Bronchial epithelial cell (primary cell): ENCODE results near the gene ZNF181. TPM values are rescaled to one million over a fixed set of nuclear protein-coding genes. Genes with fewer than 3 reads are reported as not detected.

Experiments
- DNase-seq: peaks from one replicate; pipeline ENCODE4 v3.0.0-alpha.2; 2010; ENCODE audit warnings: low read depth
- FAIRE-seq: peaks from 2 replicates; lab custom pipeline; 2011; peaks lifted over from hg19 to GRCh38; lab: Jason Lieb, UNC
- H3K27me3 ChIP-seq: 2 replicates; pipeline ENCODE4 v1.5.1; 2011; ENCODE audit warnings: low read length; ENCODE audit not compliant: control insufficient read depth, insufficient read depth
- H3K36me3 ChIP-seq: 2 replicates; pipeline ENCODE4 v1.5.1; 2011; ENCODE audit warnings: low read length; ENCODE audit not compliant: control insufficient read depth, insufficient read depth
- H3K4me3 ChIP-seq: 2 replicates; pipeline ENCODE4 v1.5.1; 2011; ENCODE audit warnings: mild to moderate bottlenecking, low read depth, low read length, control low read depth
- total RNA-seq: library from RNA; depleted of rRNA; stranded (reverse); fragments of >200 nt; gene quantifications from 2 replicates; pipeline ENCODE4 v1.2.1, GENCODE V29; 2014
- TF ChIP-seq, protein P1 (sequence below): IDR thresholded peaks from 2 replicates; pipeline ENCODE4 v1.5.1; 2011; ENCODE audit warnings: mild to moderate bottlenecking, moderate library complexity, low read length, control low read depth, inconsistent platforms; ENCODE audit not compliant: insufficient read depth, severe bottlenecking

The ZNF181 gene
- total RNA-seq, 1 donor from 2014 or later: 11.3 TPM

DNA sequence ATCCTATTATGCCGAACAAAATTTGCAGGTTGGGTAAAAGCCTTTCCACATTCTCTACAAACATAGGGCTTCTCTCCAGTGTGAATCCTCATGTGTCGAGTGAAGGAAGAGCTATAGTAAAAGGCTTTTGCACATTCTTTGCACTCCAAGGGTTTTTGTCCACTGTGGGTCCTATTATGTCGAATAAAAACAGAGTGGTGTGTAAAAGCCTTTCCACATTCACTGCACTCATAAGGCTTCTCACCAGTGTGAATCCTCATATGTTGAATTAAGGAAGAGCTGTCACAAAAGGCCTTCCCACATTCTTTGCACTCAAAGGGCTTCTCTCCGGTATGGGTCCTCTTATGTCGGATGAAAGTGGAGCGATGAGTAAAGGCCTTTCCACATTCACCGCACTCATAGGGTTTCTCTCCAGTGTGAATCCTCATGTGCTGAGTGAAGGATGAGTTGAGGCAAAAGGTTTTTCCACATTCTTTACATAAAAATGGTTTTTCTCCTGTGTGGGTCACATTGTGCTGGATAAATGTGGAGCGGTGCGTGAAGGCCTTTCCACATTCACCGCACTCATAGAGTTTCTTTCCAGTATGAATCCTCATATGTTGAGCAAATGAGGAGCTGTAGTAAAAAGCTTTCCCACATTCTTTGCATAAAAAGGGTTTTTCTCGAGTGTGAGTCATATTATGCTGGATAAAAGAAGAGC lies 25.3 kb downstream of the ZNF181 start:
- FAIRE-seq (no peak), DNase-seq (no peak)
- no peak overlapping the region for H3K4me3 ChIP-seq
- TF ChIP-seq, protein P1, sequence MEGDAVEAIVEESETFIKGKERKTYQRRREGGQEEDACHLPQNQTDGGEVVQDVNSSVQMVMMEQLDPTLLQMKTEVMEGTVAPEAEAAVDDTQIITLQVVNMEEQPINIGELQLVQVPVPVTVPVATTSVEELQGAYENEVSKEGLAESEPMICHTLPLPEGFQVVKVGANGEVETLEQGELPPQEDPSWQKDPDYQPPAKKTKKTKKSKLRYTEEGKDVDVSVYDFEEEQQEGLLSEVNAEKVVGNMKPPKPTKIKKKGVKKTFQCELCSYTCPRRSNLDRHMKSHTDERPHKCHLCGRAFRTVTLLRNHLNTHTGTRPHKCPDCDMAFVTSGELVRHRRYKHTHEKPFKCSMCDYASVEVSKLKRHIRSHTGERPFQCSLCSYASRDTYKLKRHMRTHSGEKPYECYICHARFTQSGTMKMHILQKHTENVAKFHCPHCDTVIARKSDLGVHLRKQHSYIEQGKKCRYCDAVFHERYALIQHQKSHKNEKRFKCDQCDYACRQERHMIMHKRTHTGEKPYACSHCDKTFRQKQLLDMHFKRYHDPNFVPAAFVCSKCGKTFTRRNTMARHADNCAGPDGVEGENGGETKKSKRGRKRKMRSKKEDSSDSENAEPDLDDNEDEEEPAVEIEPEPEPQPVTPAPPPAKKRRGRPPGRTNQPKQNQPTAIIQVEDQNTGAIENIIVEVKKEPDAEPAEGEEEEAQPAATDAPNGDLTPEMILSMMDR: no peak
- no peaks in the 10 kb centered on the region for H3K27me3 ChIP-seq
- H3K36me3 ChIP-seq: no peaks in the 10 kb centered on the region

DNA sequence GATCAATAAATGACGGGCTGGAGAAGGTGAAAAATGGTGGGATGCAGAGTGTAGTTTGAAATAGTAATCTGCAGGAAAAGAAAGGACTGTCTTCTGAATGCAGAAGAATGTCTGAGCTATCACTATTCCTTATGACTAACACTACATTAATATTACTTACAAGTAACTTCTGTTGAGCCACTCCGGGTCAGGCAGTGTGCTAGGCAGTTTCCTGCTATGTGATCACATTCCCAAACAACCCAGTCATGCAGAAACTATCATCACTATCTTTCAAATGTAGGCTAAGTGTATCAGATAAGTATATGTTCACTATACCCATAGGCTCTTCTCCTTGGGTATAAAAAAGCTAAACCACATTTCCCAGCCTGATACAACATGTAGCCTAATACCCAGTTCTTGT lies 32.3 kb downstream of the ZNF181 start:
- Histone ChIP-seq H3K27me3 (no peaks in the 10 kb centered on the region), H3K36me3 (peaks cover 3% of the 10 kb centered on the region), H3K4me3 (no peak overlapping the region)
- TF ChIP-seq, protein P1: no peak
- DNase-seq (peak; percentile 33), FAIRE-seq (peak; percentile 43)

DNA sequence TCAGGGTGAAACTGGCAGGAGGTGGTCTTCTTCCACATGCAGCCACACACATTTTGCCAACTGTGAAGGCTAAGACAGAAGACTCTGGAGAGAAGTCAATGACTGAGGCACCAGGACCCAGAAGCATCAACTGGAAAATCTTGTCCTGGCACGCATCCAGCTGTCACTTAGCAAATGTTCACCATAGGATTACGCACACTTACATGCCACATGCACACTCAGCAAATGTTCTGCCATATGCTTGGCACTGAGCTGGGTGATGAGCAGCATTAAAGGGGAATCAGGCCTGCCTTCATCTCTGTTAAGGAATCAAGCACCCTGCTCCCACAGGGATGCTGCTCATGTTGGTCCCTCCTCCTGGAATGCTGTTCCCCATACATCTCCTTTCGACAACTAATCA lies 33.9 kb downstream of the ZNF181 start:
- H3K36me3 ChIP-seq: peaks cover 3% of the 10 kb centered on the region
- no peak overlapping the region for H3K4me3 ChIP-seq
- TF ChIP-seq, protein P1: no peak
- FAIRE-seq: no peak
- H3K27me3 ChIP-seq: no peaks in the 10 kb centered on the region
- no peak for DNase-seq

DNA sequence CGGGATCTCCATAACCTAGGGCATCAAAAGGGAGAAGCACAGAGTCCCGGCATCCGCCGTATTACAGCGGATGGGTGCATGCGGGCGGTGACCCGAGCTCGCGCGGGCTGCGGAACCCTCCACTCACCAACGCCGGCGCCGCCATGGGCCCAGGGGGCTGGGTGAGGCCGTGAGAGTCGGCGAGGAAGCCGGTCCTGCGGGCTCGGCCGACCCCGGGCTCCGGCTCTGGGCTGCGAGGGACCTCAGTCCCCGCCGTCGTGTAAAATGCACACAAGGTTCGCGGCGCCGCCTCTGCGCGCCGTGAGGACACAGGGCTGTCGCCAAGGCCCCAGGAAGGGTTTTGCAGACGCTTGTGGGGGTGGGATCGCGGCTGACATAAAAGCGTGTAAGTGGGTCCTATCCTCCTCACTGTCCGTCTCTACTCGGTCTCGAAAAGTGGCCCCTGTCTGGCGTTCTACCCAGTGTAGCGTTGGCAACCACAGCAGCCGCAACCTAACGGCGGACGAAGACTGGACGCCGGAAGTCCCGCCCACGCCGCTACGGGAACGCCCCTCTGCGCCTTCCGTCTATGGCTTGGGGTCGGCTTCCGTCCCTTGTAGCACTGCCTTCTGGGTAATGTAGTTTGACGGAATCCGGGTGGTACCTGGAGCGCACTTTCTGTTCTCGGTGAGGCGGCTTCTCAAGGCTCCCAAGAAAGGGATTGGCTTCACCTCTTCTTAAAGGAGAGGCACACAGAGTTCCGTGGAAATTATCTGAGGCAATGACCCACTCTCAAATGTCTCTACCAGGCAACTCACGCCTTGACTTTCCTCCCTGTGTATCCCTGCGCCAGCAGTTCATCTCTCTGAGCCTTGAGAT lies 38.9 kb downstream of the ZNF181 start, which contains the start of gene ZNF599:
ZNF599 (minus strand) TSS at position 519 of the 858 bp plus-strand sequence; CDS start at position 145, 374 bp downstream.
- TF ChIP-seq, protein P1: no peak
- peak; percentile 81 for DNase-seq
- H3K27me3 ChIP-seq: no peaks in the 10 kb centered on the region
- H3K36me3 ChIP-seq: peaks cover 1% of the 10 kb centered on the region
- peak within 1 kb of the TSS; percentile 65 for H3K4me3 ChIP-seq
- FAIRE-seq: no peak

DNA sequence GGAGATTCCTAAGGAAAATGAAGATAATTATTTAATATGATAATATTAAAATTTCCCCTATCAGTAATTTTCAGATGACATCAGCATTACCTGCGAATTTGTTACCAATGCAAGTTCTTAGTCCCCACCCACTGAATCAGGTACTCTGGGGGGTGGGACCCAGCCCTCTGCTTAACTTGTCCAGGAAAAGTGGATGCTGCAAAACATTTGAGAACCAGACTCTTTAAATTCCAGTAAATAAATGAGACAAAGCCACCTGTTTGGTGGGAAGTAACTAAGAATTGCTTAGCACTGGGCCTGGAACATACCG lies 39.5 kb downstream of the ZNF181 start:
- DNase-seq: no peak
- Histone ChIP-seq H3K27me3 (no peaks in the 10 kb centered on the region), H3K36me3 (peaks cover 1% of the 10 kb centered on the region), H3K4me3 (no peak overlapping the region)
- FAIRE-seq: no peak
- TF ChIP-seq, protein P1: no peak
